GM19463 (cell line): ENCODE results near the gene ZNF662.
A peak's percentile ranks its signal among the peaks of the same experiment; 100 is the strongest.
"Not testable (repeated sequence)": the region's sequence is repeated elsewhere in the genome, so short reads cannot be mapped to it uniquely, and the experiment has no call there.

ENCODE experiments used
- ATAC-seq: cut with Tn5 transposase; IDR thresholded peaks from one replicate; pipeline ENCODE4 v1.9.1; 2021; ENCODE audit warnings: mild to moderate bottlenecking, moderate library complexity; ENCODE audit not compliant: unreplicated experiment

ZNF662 gene

GRCh38 chr3:42906070-42906847 is at the start of gene ZNF662:
TSS of gene ZNF662 (plus strand) at chr3:42906142. CDS start at chr3:42908115, 1,973 bp downstream.
- ATAC-seq: no peak

GRCh38 chr3:42856544-42856943 is 49.4 kb upstream of the ZNF662 start:
- ATAC-seq: no peak

GRCh38 chr3:42864321-42864950 is 41.5 kb upstream of the ZNF662 start:
- ATAC-seq: no peak

- ATAC-seq: no peak
Measured at GRCh38 chr3:42865256-42865655, 40.7 kb upstream of the ZNF662 start.

- ATAC-seq: no peak
Measured at GRCh38 chr3:42867138-42867537, 38.8 kb upstream of the ZNF662 start.

- no peak for ATAC-seq
Measured at GRCh38 chr3:42868841-42869240, 37.1 kb upstream of the ZNF662 start.

GRCh38 chr3:42871592-42872196 is 34.2 kb upstream of the ZNF662 start:
- no peak for ATAC-seq

- no peak for ATAC-seq
Measured at GRCh38 chr3:42872718-42873117, 33.2 kb upstream of the ZNF662 start.

GRCh38 chr3:42873221-42873982 is 32.5 kb upstream of the ZNF662 start:
- ATAC-seq: no peak

- no peak for ATAC-seq
Measured at GRCh38 chr3:42874749-42875148, 31.2 kb upstream of the ZNF662 start.

- ATAC-seq: no peak
Measured at GRCh38 chr3:42875325-42876151, 30.4 kb upstream of the ZNF662 start, which contains the start of gene CYP8B1. TSS of gene CYP8B1 (minus strand) at chr3:42875879. CDS start at chr3:42875816, 63 bp downstream.

- no peak for ATAC-seq
Measured at GRCh38 chr3:42876401-42876800, 29.5 kb upstream of the ZNF662 start.

GRCh38 chr3:42876940-42877720 is 28.8 kb upstream of the ZNF662 start:
- ATAC-seq: no peak

GRCh38 chr3:42877881-42878280 is 28.1 kb upstream of the ZNF662 start:
- no peak for ATAC-seq

- ATAC-seq: no peak
Measured at GRCh38 chr3:42880183-42880582, 25.8 kb upstream of the ZNF662 start.

GRCh38 chr3:42880601-42881451 is 25.1 kb upstream of the ZNF662 start:
- ATAC-seq: peak; percentile 99

GRCh38 chr3:42883251-42883930 is 22.6 kb upstream of the ZNF662 start:
- ATAC-seq: not testable (repeated sequence)

- ATAC-seq: no peak
Measured at GRCh38 chr3:42884324-42884723, 21.6 kb upstream of the ZNF662 start.
